ENCODE data around the gene C22orf42.
"Not testable (repeated sequence)": the region's sequence is repeated elsewhere in the genome, so short reads cannot be mapped to it uniquely, and the experiment has no call there.

The C22orf42 gene

GRCh38 chr22:32185821-32186220 is 26.7 kb upstream of the C22orf42 start:
- no peak for DNase-seq (ENCODE audit: low read depth in 2 of 2)

GRCh38 chr22:32183625-32184024 is 24.5 kb upstream of the C22orf42 start:
- DNase-seq (ENCODE audit: low read depth in 2 of 2): no peak

GRCh38 chr22:32181043-32181442 is 21.9 kb upstream of the C22orf42 start:
- no peak for DNase-seq (ENCODE audit: low read depth in 2 of 2)

- no peak for DNase-seq (ENCODE audit: low read depth in 2 of 2)
These were observed 18.2 kb upstream of the C22orf42 start for GRCh38 chr22:32177221-32177765.

- no peak for DNase-seq (ENCODE audit: low read depth in 2 of 2)
These were observed 16.9 kb upstream of the C22orf42 start for GRCh38 chr22:32175683-32176644.

GRCh38 chr22:32175115-32175514 is 16.0 kb upstream of the C22orf42 start:
- no peak for DNase-seq (ENCODE audit: low read depth in 2 of 2)

- no peak for DNase-seq (ENCODE audit: low read depth in 2 of 2)
These were observed 6.6 kb upstream of the C22orf42 start for GRCh38 chr22:32165681-32166080.

- no peak for DNase-seq (ENCODE audit: low read depth in 2 of 2)
These were observed 5.2 kb upstream of the C22orf42 start for GRCh38 chr22:32164075-32164860.

GRCh38 chr22:32160411-32160810 is 1.3 kb upstream of the C22orf42 start:
- not testable (repeated sequence) for DNase-seq (ENCODE audit: low read depth in 2 of 2)

GRCh38 chr22:32157632-32158031 is 1.5 kb downstream of the C22orf42 start:
- DNase-seq (ENCODE audit: low read depth in 2 of 2): not testable (repeated sequence)

- not testable (repeated sequence) for DNase-seq (ENCODE audit: low read depth in 2 of 2)
These were observed 4.4 kb downstream of the C22orf42 start for GRCh38 chr22:32154727-32155126.

- not testable (repeated sequence) for DNase-seq (ENCODE audit: low read depth in 2 of 2)
These were observed 7.5 kb downstream of the C22orf42 start for GRCh38 chr22:32151641-32152040.

GRCh38 chr22:32150647-32151046 is 8.5 kb downstream of the C22orf42 start:
- DNase-seq (ENCODE audit: low read depth in 2 of 2): not testable (repeated sequence)

- not testable (repeated sequence) for DNase-seq (ENCODE audit: low read depth in 2 of 2)
These were observed 10.7 kb downstream of the C22orf42 start for GRCh38 chr22:32148372-32148771.

GRCh38 chr22:32147128-32147527 is 12.0 kb downstream of the C22orf42 start:
- DNase-seq (ENCODE audit: low read depth in 2 of 2): not testable (repeated sequence)

GRCh38 chr22:32144496-32145274 is 14.4 kb downstream of the C22orf42 start:
- no peak for DNase-seq (ENCODE audit: low read depth in 2 of 2)

- no peak for DNase-seq (ENCODE audit: low read depth in 2 of 2)
These were observed 16.5 kb downstream of the C22orf42 start for GRCh38 chr22:32142600-32142999.

GRCh38 chr22:32140688-32141087 is 18.4 kb downstream of the C22orf42 start:
- DNase-seq (ENCODE audit: low read depth in 2 of 2): not testable (repeated sequence)

- not testable (repeated sequence) for DNase-seq (ENCODE audit: low read depth in 2 of 2)
These were observed 20.5 kb downstream of the C22orf42 start for GRCh38 chr22:32138576-32138975.

- peak; percentile 6 to 21 for DNase-seq (ENCODE audit: low read depth in 2 of 2)
These were observed 21.3 kb downstream of the C22orf42 start for GRCh38 chr22:32137731-32138324.

- not testable (repeated sequence) for DNase-seq (ENCODE audit: low read depth in 2 of 2)
These were observed 22.2 kb downstream of the C22orf42 start for GRCh38 chr22:32136881-32137280.
